ENCODE measurements around the gene CNPY4.

The CNPY4 gene

DNA sequence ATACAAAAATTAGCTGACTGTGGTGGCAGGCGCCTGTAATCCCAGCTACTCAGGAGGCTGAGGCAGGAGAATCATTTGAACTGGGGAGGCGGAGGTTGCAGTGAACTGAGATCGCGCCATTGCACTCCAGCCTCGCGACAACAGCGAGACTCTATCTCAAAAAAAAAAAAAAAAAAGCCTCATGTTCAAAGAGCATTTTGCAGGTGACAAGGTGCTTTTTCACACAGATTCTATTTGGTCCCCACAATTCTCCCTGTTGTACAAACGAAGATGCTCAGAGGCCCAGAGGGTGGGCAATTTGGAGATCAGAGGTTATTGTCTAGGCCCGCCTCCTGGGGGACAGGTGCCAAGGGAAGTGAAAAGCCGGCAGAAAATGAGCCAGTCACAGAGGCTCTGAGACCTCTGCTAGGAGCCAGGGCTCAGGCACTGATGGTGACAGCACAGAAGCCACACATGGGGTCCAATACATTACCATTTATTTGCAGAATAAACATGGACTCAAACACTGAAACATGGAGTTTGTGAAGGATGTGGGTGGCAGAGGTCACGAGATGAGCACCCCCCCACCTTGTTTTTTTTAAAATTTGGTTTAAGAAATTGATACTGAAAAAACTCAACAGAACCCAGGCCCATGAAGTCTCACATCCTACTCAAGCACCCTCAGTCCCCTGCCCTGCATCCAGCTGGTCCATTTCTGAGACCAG is 49.9 kb downstream of the CNPY4 start:
- DNase-seq, result no peak

DNA sequence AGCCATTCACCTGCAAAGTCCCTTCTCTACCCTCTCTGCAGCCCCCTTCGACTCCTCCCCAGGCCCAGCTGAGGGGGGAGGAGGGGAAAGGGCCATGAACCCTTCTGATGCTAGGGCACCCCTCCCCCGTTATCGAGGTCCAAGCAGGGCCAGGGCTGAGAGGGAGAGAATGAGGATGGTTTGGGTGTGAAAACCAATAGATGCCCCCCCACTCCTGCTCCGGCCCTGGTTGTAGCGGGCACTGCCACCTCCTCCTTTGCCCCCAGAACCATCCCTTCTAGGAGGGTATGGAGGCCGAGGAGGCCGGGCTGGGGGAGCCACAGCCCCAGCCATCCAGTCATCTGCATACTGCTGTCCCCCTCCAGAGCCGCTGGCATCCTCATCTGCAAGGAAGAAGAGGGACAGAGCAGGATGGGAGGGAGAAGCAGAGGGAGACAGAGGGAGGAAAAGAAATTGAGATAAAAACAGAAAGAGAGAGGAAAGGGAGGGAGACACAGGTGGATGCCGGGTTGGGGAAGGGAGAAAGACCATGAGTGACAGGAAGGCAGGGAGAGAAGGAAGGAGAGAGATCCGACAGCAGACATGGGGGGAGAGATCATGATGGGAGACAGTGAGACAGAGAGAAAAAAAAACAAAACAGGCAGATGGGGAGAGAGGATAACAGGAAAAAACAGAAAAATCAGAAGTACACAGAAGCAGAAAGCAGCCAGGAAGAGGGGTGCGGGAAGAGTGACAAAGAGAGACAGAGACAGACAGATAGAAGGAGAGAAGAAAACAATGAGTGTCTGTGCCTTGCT is 50.9 kb downstream of the CNPY4 start:
- DNase-seq, result no peak

DNA sequence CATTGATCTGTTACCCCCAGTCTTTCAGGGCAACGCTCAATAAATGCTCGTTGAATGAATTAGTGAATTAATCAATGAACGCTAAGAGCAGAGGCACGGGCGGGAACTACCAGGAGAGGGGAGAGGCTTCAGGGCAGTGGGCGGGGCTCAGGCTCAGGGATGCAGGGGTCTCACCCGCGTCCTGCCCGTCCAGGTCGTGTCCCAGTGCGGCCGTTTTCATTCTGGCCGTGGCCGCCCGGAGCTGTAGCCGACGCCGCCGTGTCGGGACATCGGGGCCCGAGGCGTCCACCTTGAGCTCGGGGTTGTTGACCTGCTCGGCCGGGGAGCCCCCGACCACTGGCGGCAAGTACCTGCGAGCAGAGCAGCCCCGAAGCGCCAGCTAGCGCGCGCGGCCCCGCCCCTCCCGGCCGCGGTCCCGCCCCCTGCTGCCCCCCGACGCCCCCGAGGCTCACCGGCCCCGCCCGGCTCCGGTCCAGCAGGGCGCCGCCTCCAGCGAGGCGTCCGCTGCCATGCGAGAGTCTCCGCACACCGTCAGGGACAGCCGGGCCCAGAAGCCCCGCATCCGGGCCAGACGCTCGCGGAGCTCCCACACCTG is 51.8 kb downstream of the CNPY4 start:
- DNase-seq, result no peak

DNA sequence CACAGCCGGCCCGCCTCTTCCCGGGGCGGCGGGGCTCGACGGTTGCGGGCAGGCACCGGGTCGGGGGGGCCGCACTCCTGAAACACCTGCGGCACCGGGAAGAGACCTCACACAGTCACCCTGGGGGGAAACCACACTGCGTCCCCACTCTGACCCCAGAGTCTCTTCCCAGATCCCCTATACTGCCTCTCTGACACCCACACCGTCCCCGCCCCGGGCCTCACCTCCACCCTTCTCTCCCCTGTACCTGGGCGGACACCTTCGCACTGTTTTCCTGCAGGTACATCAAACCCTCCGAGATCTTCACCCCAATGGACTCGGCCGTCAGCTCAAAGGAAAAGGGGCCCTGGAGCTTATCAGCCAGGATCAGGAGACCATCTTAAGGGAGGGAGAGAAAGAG is 52.4 kb downstream of the CNPY4 start:
- DNase-seq, result no peak

DNA sequence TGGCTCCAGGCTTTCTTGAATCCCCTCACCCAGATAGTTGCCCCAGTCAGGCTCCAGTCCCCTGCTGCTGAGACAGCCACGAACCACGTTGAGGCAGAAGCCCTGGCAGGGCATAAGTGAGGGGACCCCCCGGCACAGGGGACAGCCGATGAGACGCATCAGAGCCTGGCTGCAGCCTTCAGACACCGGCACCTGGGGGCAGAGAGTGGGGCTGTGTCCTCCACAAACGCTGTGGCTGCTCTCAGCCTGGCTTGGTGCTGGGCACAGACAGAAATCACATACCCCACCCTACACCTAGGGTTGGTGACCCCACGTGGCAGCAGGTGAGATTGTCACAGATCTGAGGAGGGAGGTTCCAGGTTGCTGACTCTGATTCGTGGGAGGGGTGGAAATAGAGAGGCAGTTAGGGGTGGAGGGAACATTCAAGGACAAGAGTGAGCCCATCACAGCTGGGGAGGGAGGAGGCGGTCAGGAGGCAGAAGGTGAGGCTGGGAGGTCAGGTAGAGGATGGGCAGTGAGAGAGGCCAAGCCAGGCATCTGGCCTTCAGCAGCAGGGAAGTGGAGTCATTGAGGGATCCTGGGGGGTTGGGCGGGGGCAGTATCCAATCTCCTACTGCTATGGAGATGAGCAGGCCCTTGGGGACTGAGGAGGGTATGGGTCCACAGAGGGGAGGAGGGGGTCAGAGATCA is 54.5 kb downstream of the CNPY4 start:
- no peak for DNase-seq

DNA sequence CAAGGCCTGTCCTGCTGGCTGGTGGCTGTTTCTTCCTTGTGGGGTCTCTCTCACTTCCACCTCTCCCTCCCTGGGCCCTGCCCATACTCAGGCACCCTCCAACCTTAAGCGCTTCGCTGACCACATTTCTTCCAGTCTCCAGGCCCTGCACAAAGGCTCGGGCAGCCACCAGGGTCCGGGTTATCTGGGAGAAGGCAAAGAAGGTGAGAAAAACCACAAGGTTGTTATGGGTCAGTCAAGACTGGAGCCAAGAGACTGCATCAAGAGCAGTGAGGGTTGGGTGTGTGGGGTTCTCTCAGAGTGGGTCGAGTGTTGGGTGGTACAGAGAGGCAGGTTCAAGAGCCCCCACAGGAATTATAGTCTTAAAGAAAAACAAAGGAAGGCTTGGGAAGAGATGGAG is 55.1 kb downstream of the CNPY4 start:
- DNase-seq, result no peak

Measured in AML-193 (cell line).